ENCODE results near the gene CCPG1. TPM values are rescaled to one million over a fixed set of nuclear protein-coding genes. Genes with fewer than 3 reads are reported as not detected.

CCPG1 gene
- total RNA-seq, 1 experiment from 2014 or later = 27.6 TPM

GRCh38 chr15:55353025-55353424, 55.1 kb downstream of the CCPG1 start:
- no peak overlapping the region for H3K27ac ChIP-seq (ENCODE audit: low read length)
- H3K27me3 ChIP-seq (ENCODE audit: control insufficient read depth, insufficient read depth, low read length) = no peaks in the 10 kb centered on the region
- no peaks in the 10 kb centered on the region for H3K4me1 ChIP-seq (ENCODE audit: control insufficient read depth, insufficient read depth, low read length)
- TF ChIP-seq TCF7L2 (IDR thresholded peaks at IDR 0.05; ENCODE audit: low read depth, low read length) = no peak
- TF ChIP-seq SIN3A (IDR thresholded peaks at IDR 0.05; ENCODE audit: borderline replicate concordance, insufficient read depth, low read depth, low read length) = no peak
- TF ChIP-seq, protein P1, sequence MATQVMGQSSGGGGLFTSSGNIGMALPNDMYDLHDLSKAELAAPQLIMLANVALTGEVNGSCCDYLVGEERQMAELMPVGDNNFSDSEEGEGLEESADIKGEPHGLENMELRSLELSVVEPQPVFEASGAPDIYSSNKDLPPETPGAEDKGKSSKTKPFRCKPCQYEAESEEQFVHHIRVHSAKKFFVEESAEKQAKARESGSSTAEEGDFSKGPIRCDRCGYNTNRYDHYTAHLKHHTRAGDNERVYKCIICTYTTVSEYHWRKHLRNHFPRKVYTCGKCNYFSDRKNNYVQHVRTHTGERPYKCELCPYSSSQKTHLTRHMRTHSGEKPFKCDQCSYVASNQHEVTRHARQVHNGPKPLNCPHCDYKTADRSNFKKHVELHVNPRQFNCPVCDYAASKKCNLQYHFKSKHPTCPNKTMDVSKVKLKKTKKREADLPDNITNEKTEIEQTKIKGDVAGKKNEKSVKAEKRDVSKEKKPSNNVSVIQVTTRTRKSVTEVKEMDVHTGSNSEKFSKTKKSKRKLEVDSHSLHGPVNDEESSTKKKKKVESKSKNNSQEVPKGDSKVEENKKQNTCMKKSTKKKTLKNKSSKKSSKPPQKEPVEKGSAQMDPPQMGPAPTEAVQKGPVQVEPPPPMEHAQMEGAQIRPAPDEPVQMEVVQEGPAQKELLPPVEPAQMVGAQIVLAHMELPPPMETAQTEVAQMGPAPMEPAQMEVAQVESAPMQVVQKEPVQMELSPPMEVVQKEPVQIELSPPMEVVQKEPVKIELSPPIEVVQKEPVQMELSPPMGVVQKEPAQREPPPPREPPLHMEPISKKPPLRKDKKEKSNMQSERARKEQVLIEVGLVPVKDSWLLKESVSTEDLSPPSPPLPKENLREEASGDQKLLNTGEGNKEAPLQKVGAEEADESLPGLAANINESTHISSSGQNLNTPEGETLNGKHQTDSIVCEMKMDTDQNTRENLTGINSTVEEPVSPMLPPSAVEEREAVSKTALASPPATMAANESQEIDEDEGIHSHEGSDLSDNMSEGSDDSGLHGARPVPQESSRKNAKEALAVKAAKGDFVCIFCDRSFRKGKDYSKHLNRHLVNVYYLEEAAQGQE (IDR thresholded peaks at IDR 0.05; ENCODE audit: insufficient read depth in 1 of 2, low read depth in 2 of 2, low read length in 1 of 2) = no peak
- TF ChIP-seq POLR2AphosphoS5 (IDR thresholded peaks at IDR 0.05; ENCODE audit: low read depth, low read length) = no peak
- TF ChIP-seq, protein P2, sequence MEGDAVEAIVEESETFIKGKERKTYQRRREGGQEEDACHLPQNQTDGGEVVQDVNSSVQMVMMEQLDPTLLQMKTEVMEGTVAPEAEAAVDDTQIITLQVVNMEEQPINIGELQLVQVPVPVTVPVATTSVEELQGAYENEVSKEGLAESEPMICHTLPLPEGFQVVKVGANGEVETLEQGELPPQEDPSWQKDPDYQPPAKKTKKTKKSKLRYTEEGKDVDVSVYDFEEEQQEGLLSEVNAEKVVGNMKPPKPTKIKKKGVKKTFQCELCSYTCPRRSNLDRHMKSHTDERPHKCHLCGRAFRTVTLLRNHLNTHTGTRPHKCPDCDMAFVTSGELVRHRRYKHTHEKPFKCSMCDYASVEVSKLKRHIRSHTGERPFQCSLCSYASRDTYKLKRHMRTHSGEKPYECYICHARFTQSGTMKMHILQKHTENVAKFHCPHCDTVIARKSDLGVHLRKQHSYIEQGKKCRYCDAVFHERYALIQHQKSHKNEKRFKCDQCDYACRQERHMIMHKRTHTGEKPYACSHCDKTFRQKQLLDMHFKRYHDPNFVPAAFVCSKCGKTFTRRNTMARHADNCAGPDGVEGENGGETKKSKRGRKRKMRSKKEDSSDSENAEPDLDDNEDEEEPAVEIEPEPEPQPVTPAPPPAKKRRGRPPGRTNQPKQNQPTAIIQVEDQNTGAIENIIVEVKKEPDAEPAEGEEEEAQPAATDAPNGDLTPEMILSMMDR (IDR thresholded peaks at IDR 0.05) = no peak
- CTCF ChIA-PET = no interaction called here
- intact Hi-C loops (cut with micrococcal nuclease; ENCODE audit: unreplicated experiment) (no loop called here), in situ Hi-C loops (cut with HindIII; ENCODE audit: low pct_unique_long_range_greater_than_20kb, low sequenced_read_pairs) (no loop called here)
- H3K36me3 ChIP-seq (ENCODE audit: control insufficient read depth, insufficient read depth, low read length) = no peaks in the 10 kb centered on the region
- no peaks in the 10 kb centered on the region for H3K9me3 ChIP-seq (ENCODE audit: control insufficient read depth, insufficient read depth, low read depth, low read length)
- POLR2A ChIA-PET = no interaction called here
- ATAC-seq (no peak), DNase-seq (ENCODE audit: low read depth, low spot score) (no peak)
- BruUV-seq (replicated peaks) = no TSS peak
- no peak overlapping the region for H3K4me3 ChIP-seq (ENCODE audit: low read depth in 2 of 2, low read length in 2 of 2)

DNA sequence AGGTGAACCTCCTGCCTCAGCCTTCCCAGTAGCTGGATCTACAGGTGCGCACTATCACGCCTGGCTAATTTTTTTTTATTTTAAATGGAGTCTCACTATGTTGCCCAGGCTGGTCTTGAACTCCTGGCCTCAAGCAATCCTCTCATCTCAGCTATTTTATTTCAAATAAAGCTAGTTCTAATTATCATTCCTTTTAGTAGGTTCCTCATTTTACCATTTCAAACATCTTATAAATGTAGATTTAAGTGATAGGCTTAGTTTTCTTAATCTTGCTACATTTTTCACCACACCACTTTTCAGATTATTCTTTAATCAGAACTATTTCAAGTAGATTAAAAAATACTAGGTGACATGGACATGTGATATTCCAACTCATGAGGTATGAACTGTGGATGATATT, 58.9 kb downstream of the CCPG1 start:
- ChIA-PET POLR2A (no interaction called here), CTCF (no interaction called here)
- H3K27ac ChIP-seq (ENCODE audit: low read length) = no peak overlapping the region
- ATAC-seq (no peak), DNase-seq (ENCODE audit: low read depth, low spot score) (no peak)
- no peaks in the 10 kb centered on the region for H3K9me3 ChIP-seq (ENCODE audit: control insufficient read depth, insufficient read depth, low read depth, low read length)
- no peaks in the 10 kb centered on the region for H3K4me1 ChIP-seq (ENCODE audit: control insufficient read depth, insufficient read depth, low read length)
- intact Hi-C loops (cut with micrococcal nuclease; ENCODE audit: unreplicated experiment) = no loop called here
- BruUV-seq (replicated peaks) = no TSS peak
- no peak overlapping the region for H3K4me3 ChIP-seq (ENCODE audit: low read depth in 2 of 2, low read length in 2 of 2)
- H3K36me3 ChIP-seq (ENCODE audit: control insufficient read depth, insufficient read depth, low read length) = no peaks in the 10 kb centered on the region
- H3K27me3 ChIP-seq (ENCODE audit: control insufficient read depth, insufficient read depth, low read length) = no peaks in the 10 kb centered on the region
- TF ChIP-seq TCF7L2 (IDR thresholded peaks at IDR 0.05; ENCODE audit: low read depth, low read length) (no peak), POLR2AphosphoS5 (IDR thresholded peaks at IDR 0.05; ENCODE audit: low read depth, low read length) (no peak), SIN3A (IDR thresholded peaks at IDR 0.05; ENCODE audit: borderline replicate concordance, insufficient read depth, low read depth, low read length) (no peak)
- TF ChIP-seq, protein P2 (IDR thresholded peaks at IDR 0.05) = no peak
- TF ChIP-seq, protein P1 (IDR thresholded peaks at IDR 0.05; ENCODE audit: insufficient read depth in 1 of 2, low read depth in 2 of 2, low read length in 1 of 2) = no peak
- in situ Hi-C loops (cut with HindIII; ENCODE audit: low pct_unique_long_range_greater_than_20kb, low sequenced_read_pairs) = no loop called here

Measured in Panc1 (cell line).